ENCODE data around the gene TMEM242. TPM values are rescaled to one million over a fixed set of nuclear protein-coding genes. Genes with fewer than 3 reads are reported as not detected.

The TMEM242 gene
- total RNA-seq, 4 donors from 2014 or later = 2.7 to 8.0 (median 4.3) TPM

- intact Hi-C loops (cut with DNase I) = no loop called here
- Histone ChIP-seq H3K4me3 (no peak overlapping the region), H3K27me3 (no peaks in the 10 kb centered on the region), H3K4me1 (no peaks in the 10 kb centered on the region), H3K9me3 (no peaks in the 10 kb centered on the region), H3K27ac (no peak overlapping the region), H3K36me3 (peaks cover 0 to 13% (median 0%) of the 10 kb centered on the region in 3 donors)
- 33 to 51% methylated on average over 2 to 4 of the region's 8 CpGs for WGBS, 2 donors
- no peak for DNase-seq
- TF ChIP-seq CTCF (IDR thresholded peaks at IDR 0.05) = no peak
- no peak for TF ChIP-seq POLR2A (IDR thresholded peaks at IDR 0.05)
Measured at GRCh38 chr6:157283330-157283898, 39.9 kb downstream of the TMEM242 start.

GRCh38 chr6:157282284-157282683, 41.0 kb downstream of the TMEM242 start:
- 67 to 77% methylated on average over 7 of the region's 7 CpGs for WGBS, 2 donors
- Histone ChIP-seq H3K27me3 (no peaks in the 10 kb centered on the region), H3K4me1 (no peaks in the 10 kb centered on the region), H3K4me3 (no peak overlapping the region), H3K27ac (no peak overlapping the region), H3K9me3 (no peaks in the 10 kb centered on the region), H3K36me3 (peaks cover 0 to 6% (median 0%) of the 10 kb centered on the region in 3 donors)
- no peak for DNase-seq
- TF ChIP-seq CTCF (IDR thresholded peaks at IDR 0.05) (no peak), POLR2A (IDR thresholded peaks at IDR 0.05) (no peak)
- intact Hi-C loops (cut with DNase I) = no loop called here

GRCh38 chr6:157281570-157281969, 41.7 kb downstream of the TMEM242 start:
- no peaks in the 10 kb centered on the region for H3K36me3 ChIP-seq
- no peak overlapping the region for H3K27ac ChIP-seq
- WGBS, 2 donors = 67 to 77% methylated on average over 6 to 9 of the region's 9 CpGs
- H3K4me3 ChIP-seq = no peak overlapping the region
- intact Hi-C loops (cut with DNase I) = no loop called here
- TF ChIP-seq POLR2A (IDR thresholded peaks at IDR 0.05) (no peak), CTCF (IDR thresholded peaks at IDR 0.05) (peak in 2 of 6 experiments; percentile 27 to 44)
- no peaks in the 10 kb centered on the region for H3K4me1 ChIP-seq
- no peak for DNase-seq
- no peaks in the 10 kb centered on the region for H3K27me3 ChIP-seq
- H3K9me3 ChIP-seq = no peaks in the 10 kb centered on the region

- H3K4me3 ChIP-seq = no peak overlapping the region
- H3K36me3 ChIP-seq = no peaks in the 10 kb centered on the region
- no peaks in the 10 kb centered on the region for H3K4me1 ChIP-seq
- no peaks in the 10 kb centered on the region for H3K9me3 ChIP-seq
- WGBS, 2 donors = 75% methylated on average over 7 of the region's 9 CpGs; no CpG with 5 or more reads in 1 of the 2 donors
- no peak overlapping the region for H3K27ac ChIP-seq
- TF ChIP-seq POLR2A (IDR thresholded peaks at IDR 0.05) = no peak
- no peak for TF ChIP-seq CTCF (IDR thresholded peaks at IDR 0.05)
- no peak for DNase-seq
- intact Hi-C loops (cut with DNase I) = no loop called here
- H3K27me3 ChIP-seq = no peaks in the 10 kb centered on the region
Measured at GRCh38 chr6:157280947-157281346, 42.4 kb downstream of the TMEM242 start.

DNA sequence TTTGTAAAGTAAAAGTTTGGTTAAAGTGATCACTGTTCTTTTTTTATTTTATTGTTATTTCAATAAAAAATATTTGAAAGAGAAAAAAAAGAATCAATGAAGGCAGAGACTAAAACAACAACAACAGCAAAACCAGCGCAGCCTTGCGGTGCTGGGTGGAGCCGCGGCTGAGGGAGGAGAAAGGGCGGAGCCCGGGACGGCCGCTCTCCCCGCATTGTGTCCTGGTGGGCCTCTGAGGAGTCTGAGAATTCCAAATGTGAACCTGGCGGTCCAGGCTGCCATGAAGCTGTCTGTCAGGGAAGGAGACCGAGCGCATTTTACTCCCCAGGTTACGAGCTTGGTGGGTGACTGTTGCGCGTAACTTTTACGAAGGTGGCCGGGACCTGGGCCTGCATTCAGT, 43.2 kb downstream of the TMEM242 start:
- intact Hi-C loops (cut with DNase I) = no loop called here
- peaks cover 0 to 5% (median 4%) of the 10 kb centered on the region in 3 donors for H3K4me1 ChIP-seq
- H3K27ac ChIP-seq = no peak overlapping the region
- no peaks in the 10 kb centered on the region for H3K27me3 ChIP-seq
- 65 to 73% methylated on average over 4 to 13 of the region's 17 CpGs for WGBS, 2 donors
- H3K4me3 ChIP-seq = no peak overlapping the region
- no peak for TF ChIP-seq CTCF (IDR thresholded peaks at IDR 0.05)
- no peak for TF ChIP-seq POLR2A (IDR thresholded peaks at IDR 0.05)
- no peak for DNase-seq
- H3K36me3 ChIP-seq = no peaks in the 10 kb centered on the region
- no peaks in the 10 kb centered on the region for H3K9me3 ChIP-seq

Measured in esophagus squamous epithelium (tissue), 5 donors.